HL-60 (cell line): ENCODE measurements around the gene DIP2C.

Source experiments
- DNase-seq, 2 experiments: peaks; one replicate each; pipeline ENCODE4 v3.0.0-alpha.2; 2010 to 2020; ENCODE audit warnings: low read depth in 1 of 2, low spot score in 1 of 2
- H3K27ac ChIP-seq: fragments of 250-450 bp; sonication (Bioruptor Pico); replicated peaks from 2 replicates; pipeline ENCODE4 v1.5.1; 2020; ENCODE audit warnings: mild to moderate bottlenecking, moderate library complexity
- H3K27me3 ChIP-seq: fragments of 250-450 bp; sonication (Bioruptor Pico); 2 replicates; pipeline ENCODE4 v1.5.1; 2021; ENCODE audit warnings: mild to moderate bottlenecking, moderate library complexity; ENCODE audit not compliant: insufficient read depth, poor library complexity, severe bottlenecking
- H3K4me3 ChIP-seq: replicated peaks from 2 replicates; pipeline ENCODE4 v1.5.1; 2011; ENCODE audit warnings: mild to moderate bottlenecking, control low read depth, low read length; ENCODE audit not compliant: insufficient read depth
- CTCF ChIP-seq: IDR thresholded peaks from one replicate; pipeline ENCODE4 v1.5.1; 2011; ENCODE audit warnings: low read length, control low read depth, inconsistent platforms; ENCODE audit not compliant: insufficient read depth
- GABPA ChIP-seq: IDR thresholded peaks from 2 replicates; pipeline ENCODE4 v1.6.1; 2012; ENCODE audit warnings: low read depth
- POLR2AphosphoS5 ChIP-seq: IDR thresholded peaks from 2 replicates; pipeline ENCODE4 v1.6.1; 2012; ENCODE audit warnings: low read depth
- SPI1 ChIP-seq: IDR thresholded peaks from 2 replicates; pipeline ENCODE4 v1.6.1; 2012; ENCODE audit warnings: low read depth, mild to moderate bottlenecking, borderline replicate concordance
- TF ChIP-seq, protein P1 (sequence below): IDR thresholded peaks from 2 replicates; pipeline ENCODE4 v1.6.1; 2012; ENCODE audit warnings: low read depth; ENCODE audit not compliant: insufficient replicate concordance

DIP2C gene

DNA sequence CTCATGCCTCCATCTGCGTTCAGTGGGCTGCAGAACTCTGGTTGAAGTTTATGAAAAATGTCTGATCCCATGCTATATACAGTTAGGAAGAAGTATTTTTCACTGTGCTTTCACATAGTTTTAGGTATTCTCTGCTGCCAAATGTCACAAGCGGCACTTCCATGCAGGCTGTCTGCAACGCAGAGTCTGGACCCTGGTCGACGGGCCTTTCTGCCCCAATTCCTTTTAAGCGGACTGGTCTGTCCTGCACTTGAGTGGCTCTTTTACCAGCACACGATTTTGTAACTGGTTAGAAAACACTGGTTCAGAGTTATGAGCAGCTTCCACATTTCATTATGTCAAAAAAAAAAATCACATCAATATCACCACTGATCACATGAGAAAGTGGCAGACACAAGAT, 143.0 kb downstream of the DIP2C start:
- no peak for DNase-seq
- Histone ChIP-seq H3K4me3 (no peak overlapping the region), H3K27ac (no peak overlapping the region), H3K27me3 (no peaks in the 10 kb centered on the region)
- TF ChIP-seq SPI1 (no peak), GABPA (no peak), POLR2AphosphoS5 (no peak), CTCF (no peak)
- TF ChIP-seq, protein P1, sequence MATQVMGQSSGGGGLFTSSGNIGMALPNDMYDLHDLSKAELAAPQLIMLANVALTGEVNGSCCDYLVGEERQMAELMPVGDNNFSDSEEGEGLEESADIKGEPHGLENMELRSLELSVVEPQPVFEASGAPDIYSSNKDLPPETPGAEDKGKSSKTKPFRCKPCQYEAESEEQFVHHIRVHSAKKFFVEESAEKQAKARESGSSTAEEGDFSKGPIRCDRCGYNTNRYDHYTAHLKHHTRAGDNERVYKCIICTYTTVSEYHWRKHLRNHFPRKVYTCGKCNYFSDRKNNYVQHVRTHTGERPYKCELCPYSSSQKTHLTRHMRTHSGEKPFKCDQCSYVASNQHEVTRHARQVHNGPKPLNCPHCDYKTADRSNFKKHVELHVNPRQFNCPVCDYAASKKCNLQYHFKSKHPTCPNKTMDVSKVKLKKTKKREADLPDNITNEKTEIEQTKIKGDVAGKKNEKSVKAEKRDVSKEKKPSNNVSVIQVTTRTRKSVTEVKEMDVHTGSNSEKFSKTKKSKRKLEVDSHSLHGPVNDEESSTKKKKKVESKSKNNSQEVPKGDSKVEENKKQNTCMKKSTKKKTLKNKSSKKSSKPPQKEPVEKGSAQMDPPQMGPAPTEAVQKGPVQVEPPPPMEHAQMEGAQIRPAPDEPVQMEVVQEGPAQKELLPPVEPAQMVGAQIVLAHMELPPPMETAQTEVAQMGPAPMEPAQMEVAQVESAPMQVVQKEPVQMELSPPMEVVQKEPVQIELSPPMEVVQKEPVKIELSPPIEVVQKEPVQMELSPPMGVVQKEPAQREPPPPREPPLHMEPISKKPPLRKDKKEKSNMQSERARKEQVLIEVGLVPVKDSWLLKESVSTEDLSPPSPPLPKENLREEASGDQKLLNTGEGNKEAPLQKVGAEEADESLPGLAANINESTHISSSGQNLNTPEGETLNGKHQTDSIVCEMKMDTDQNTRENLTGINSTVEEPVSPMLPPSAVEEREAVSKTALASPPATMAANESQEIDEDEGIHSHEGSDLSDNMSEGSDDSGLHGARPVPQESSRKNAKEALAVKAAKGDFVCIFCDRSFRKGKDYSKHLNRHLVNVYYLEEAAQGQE = no peak

GRCh38 chr10:543862-544822, 145.3 kb downstream of the DIP2C start:
- Histone ChIP-seq H3K27ac (no peak overlapping the region), H3K4me3 (no peak overlapping the region)

GRCh38 chr10:543131-543530, 146.3 kb downstream of the DIP2C start:
- no peak overlapping the region for H3K4me3 ChIP-seq
- TF ChIP-seq, protein P1 = no peak
- TF ChIP-seq POLR2AphosphoS5 = no peak
- no peak for TF ChIP-seq CTCF
- TF ChIP-seq SPI1 = no peak
- TF ChIP-seq GABPA = no peak
- no peak for DNase-seq
- no peak overlapping the region for H3K27ac ChIP-seq
- H3K27me3 ChIP-seq = no peaks in the 10 kb centered on the region

More at GRCh38 chr10:543862-544822, 145.3 kb downstream of the DIP2C start:
- DNase-seq = no peak
- no peaks in the 10 kb centered on the region for H3K27me3 ChIP-seq
- TF ChIP-seq SPI1 = no peak
- no peak for TF ChIP-seq CTCF
- no peak for TF ChIP-seq GABPA
- TF ChIP-seq POLR2AphosphoS5 = no peak
- TF ChIP-seq, protein P1 = no peak
